OCI-LY3 (cell line): ENCODE measurements around the gene MTTP.

Experiments
- EZH2phosphoT487 ChIP-seq: fragments of 200-600 bp; shearing (Covaris generic); IDR thresholded peaks from 2 replicates; pipeline ENCODE4 v1.6.1; 2018; ENCODE audit warnings: antibody characterized with exemption, mixed run types, low read depth
- TF ChIP-seq, protein P1 (sequence below): fragments of 200-600, 300-600 bp; sonication (generic); IDR thresholded peaks from 2 replicates; pipeline ENCODE4 v1.5.1; 2014; ENCODE audit warnings: antibody characterized with exemption, low read length, low read depth

DNA sequence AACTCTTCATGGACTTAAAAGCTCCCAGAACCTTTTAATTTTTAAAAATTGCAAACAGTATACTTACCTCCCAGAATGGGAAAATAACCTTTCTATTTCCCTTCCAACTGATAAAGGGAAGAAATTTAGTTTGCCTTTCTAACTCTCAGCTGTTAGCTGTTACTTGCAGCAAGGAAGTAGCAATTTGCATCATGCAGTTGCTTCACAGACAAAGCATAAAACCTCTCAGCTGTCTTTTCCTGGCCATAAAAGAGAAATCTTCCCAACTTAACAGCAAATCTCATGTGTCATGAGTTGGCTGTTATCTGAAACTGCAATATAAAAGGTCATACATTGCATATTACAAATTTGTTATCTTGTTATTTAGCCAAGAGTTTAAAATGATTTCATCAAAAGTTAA, 45.4 kb upstream of the MTTP start:
- TF ChIP-seq, protein P1, sequence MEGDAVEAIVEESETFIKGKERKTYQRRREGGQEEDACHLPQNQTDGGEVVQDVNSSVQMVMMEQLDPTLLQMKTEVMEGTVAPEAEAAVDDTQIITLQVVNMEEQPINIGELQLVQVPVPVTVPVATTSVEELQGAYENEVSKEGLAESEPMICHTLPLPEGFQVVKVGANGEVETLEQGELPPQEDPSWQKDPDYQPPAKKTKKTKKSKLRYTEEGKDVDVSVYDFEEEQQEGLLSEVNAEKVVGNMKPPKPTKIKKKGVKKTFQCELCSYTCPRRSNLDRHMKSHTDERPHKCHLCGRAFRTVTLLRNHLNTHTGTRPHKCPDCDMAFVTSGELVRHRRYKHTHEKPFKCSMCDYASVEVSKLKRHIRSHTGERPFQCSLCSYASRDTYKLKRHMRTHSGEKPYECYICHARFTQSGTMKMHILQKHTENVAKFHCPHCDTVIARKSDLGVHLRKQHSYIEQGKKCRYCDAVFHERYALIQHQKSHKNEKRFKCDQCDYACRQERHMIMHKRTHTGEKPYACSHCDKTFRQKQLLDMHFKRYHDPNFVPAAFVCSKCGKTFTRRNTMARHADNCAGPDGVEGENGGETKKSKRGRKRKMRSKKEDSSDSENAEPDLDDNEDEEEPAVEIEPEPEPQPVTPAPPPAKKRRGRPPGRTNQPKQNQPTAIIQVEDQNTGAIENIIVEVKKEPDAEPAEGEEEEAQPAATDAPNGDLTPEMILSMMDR: no peak
- TF ChIP-seq EZH2phosphoT487: no peak
